Measurements from ENCODE around the gene IL3RA. TPM values are rescaled to one million over a fixed set of nuclear protein-coding genes. Genes with fewer than 3 reads are reported as not detected.

The IL3RA gene
- total and polyA plus RNA-seq, 8 donors: 0.57 to 7.6 (median 2.0) TPM

DNA sequence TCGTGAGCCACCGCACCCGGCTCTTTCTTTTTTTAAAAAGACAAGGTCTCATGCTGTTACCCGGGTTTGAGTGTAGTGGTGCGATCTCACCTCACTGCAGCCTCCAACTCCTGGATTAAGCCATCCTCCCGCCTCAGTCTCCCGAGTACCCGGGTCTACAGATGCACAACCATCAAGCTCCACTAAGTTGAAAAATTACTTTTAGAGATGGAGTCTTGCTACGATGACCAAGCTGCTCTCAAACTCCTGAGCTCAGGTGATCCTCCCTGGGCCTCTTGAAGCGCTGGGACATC is 53.4 kb downstream of the IL3RA start:
- DNase-seq: peak in 4 of 6 donors; percentile 9 to 13 (median 11)
- Histone ChIP-seq H3K36me3 (peaks cover 5 to 54% (median 42%) of the 10 kb centered on the region in 3 donors), H3K27ac (no peak overlapping the region), H3K27me3 (no peaks in the 10 kb centered on the region), H3K9me3 (no peaks in the 10 kb centered on the region), H3K4me3 (peak overlapping the region in 1 of 4 donors; percentile 14), H3K4me1 (peaks cover 5 to 16% (median 11%) of the 10 kb centered on the region in 3 donors)
- intact Hi-C loops (cut with DNase I): loop anchor here in 1 of 3 donors (10.0 kb wide), 1 partner anchor 55 kb away; no protein-coding TSS in a partner anchor
- no peak for FAIRE-seq
- no peak for ATAC-seq
- 86 to 89% methylated on average over 10 of the region's 10 CpGs for WGBS, 2 donors
- TF ChIP-seq, protein P1, sequence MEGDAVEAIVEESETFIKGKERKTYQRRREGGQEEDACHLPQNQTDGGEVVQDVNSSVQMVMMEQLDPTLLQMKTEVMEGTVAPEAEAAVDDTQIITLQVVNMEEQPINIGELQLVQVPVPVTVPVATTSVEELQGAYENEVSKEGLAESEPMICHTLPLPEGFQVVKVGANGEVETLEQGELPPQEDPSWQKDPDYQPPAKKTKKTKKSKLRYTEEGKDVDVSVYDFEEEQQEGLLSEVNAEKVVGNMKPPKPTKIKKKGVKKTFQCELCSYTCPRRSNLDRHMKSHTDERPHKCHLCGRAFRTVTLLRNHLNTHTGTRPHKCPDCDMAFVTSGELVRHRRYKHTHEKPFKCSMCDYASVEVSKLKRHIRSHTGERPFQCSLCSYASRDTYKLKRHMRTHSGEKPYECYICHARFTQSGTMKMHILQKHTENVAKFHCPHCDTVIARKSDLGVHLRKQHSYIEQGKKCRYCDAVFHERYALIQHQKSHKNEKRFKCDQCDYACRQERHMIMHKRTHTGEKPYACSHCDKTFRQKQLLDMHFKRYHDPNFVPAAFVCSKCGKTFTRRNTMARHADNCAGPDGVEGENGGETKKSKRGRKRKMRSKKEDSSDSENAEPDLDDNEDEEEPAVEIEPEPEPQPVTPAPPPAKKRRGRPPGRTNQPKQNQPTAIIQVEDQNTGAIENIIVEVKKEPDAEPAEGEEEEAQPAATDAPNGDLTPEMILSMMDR (IDR thresholded peaks at IDR 0.05): no peak

DNA sequence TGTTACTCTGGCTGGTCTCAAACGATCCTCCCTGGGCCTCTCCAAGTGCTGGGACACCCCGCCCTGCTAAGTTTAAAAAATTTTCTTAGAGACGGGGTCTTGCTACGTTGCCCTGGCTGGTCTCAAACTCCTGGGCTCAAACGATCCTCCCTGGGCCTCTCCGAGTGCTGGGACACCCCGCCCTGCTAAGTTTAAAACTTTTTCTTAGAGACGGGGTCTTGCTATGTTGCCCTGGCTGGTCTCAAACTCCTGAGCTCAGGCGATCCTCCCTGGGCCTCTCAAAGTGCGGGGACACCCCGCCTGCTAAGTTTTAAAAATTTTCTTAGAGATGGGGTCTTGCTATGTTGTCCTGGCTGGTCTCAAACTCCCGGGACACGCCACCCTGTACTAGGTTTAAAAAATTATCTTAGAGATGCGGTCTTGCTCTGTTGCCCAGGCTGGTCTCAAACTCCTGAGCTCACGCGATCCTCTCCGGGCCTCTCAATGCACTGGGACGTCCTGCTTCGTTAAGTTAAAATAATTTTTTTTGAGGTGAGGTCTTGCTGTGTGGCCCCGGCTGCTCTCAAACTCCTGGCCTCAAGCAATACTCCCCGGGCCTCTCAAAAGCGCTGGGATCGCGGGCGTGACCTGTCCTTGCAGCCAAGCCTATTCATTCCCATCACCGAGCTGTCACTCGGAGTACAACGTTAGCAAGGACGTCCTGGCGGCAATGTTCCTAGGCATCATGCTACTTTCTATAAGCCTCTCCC is 54.2 kb downstream of the IL3RA start:
- WGBS, 2 donors: 36 to 43% methylated on average over 30 of the region's 30 CpGs
- TF ChIP-seq, protein P1 (IDR thresholded peaks at IDR 0.05): no peak
- intact Hi-C loops (cut with DNase I): loop anchor here in 1 of 3 donors (10.0 kb wide), 1 partner anchor 54 kb away; no protein-coding TSS in a partner anchor
- Histone ChIP-seq H3K36me3 (peaks cover 5 to 45% (median 35%) of the 10 kb centered on the region in 3 donors), H3K4me3 (peak overlapping the region; percentile 86 to 99 (median 91)), H3K9me3 (no peaks in the 10 kb centered on the region), H3K4me1 (peaks cover 5 to 16% (median 11%) of the 10 kb centered on the region in 3 donors), H3K27me3 (no peaks in the 10 kb centered on the region), H3K27ac (peak overlapping the region; percentile 92 to 97 (median 94))
- peak in 5 of 6 donors; percentile 23 to 61 (median 33) for DNase-seq
- no peak for FAIRE-seq
- no peak for ATAC-seq

DNA sequence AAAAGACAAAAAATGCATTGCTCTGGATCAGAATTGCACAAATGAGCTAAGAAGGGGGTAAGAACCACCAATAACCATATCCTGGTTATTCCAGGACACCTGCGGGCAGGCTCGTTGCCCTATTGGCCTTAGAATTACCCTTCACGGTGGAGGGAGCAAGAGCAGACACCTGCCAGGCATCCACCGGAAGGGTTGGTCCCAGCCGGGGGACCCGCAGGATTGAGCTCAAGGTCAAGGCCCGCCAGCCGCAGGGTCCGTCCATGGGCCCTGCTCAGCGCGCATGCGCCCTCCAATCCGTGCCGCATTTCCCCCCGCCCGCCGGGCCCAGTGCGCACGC is 54.8 kb downstream of the IL3RA start:
- no peak for FAIRE-seq
- DNase-seq: peak in 2 of 6 donors; percentile 85 to 93
- H3K9me3 ChIP-seq: no peaks in the 10 kb centered on the region
- H3K27me3 ChIP-seq: no peaks in the 10 kb centered on the region
- intact Hi-C loops (cut with DNase I): loop anchor here in 1 of 3 donors (10.0 kb wide), 1 partner anchor 53 kb away; no protein-coding TSS in a partner anchor
- ATAC-seq: no peak
- peak overlapping the region; percentile 86 to 99 (median 91) for H3K4me3 ChIP-seq
- TF ChIP-seq, protein P1 (IDR thresholded peaks at IDR 0.05): no peak
- peak overlapping the region; percentile 92 to 97 (median 94) for H3K27ac ChIP-seq
- H3K4me1 ChIP-seq: peaks cover 5 to 16% (median 11%) of the 10 kb centered on the region in 3 donors
- 0% methylated on average over 19 of the region's 19 CpGs for WGBS, 2 donors
- peaks cover 5 to 40% (median 30%) of the 10 kb centered on the region in 3 donors for H3K36me3 ChIP-seq

DNA sequence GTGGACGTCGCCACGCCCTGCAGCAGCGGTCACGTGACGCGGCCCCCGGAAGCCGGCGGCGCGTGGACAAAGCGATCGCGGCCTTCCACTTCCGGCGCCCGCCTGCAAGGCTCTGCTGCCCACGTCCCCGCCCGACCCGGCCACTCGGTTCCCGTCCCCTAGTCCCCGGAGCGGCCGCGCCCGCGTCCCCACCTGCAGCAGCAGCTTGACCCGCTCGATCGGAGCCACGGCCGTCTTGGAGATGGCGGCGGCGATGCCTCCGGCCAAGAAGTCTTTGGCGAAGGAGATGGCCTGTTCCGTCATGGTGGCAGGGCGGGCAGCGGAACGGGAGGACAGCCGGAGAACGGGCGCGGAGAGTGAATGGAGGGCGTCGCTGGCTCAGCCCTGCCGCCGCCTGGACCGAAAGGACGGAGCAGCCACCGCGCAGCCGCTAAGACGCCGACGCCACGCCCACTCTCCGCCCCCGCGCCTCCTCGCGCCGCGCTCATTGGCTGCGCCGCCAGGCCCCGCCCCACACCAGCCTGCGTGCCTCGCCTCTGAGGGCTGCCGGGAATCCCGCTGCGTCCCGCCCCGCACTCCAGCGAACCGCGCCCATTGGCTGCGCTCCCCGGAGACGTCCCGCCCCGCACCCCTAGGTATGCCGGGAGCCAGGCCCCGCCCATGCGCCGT is 55.3 kb downstream of the IL3RA start, which contains the start of gene SLC25A6:
Gene SLC25A6 (minus strand): TSS at position 407 of the 669 bp plus-strand sequence. CDS start 104 bp downstream, at position 303.
- intact Hi-C loops (cut with DNase I): loop anchor here in 1 of 3 donors (10.0 kb wide), 1 partner anchor 53 kb away; no protein-coding TSS in a partner anchor
- DNase-seq (peak; percentile 98 to 100 (median 100)), FAIRE-seq (no peak), ATAC-seq (peak; percentile 92 to 96 (median 93))
- Histone ChIP-seq H3K27me3 (no peaks in the 10 kb centered on the region), H3K27ac (peak within 1 kb of the TSS; percentile 92 to 97 (median 94)), H3K4me1 (peaks cover 5 to 16% (median 11%) of the 10 kb centered on the region in 3 donors), H3K9me3 (no peaks in the 10 kb centered on the region), H3K4me3 (peak within 1 kb of the TSS; percentile 86 to 99 (median 91)), H3K36me3 (peaks cover 5 to 35% (median 25%) of the 10 kb centered on the region in 3 donors)
- 0 to 1% methylated on average over 60 to 90 of the region's 90 CpGs for WGBS, 2 donors
- TF ChIP-seq, protein P1 (IDR thresholded peaks at IDR 0.05): no peak

Measured in pancreas (tissue), 10 donors.